Neural progenitor cell (in vitro differentiated cells): ENCODE data around the gene TTC8. TPM values are rescaled to one million over a fixed set of nuclear protein-coding genes. Genes with fewer than 3 reads are reported as not detected.

Experiments
- DNase-seq: peaks from one replicate; pipeline ENCODE4 v3.0.0-alpha.2; 2016; ENCODE audit warnings: low spot score
- H2AFZ ChIP-seq: fragments of 200-600 bp; sonication (generic); replicated peaks from 2 replicates; pipeline ENCODE4 v1.6.1; 2016; ENCODE audit warnings: antibody characterized with exemption
- H3F3A ChIP-seq: fragments of 200-600 bp; sonication (generic); 2 replicates; pipeline ENCODE4 v1.6.1; 2016; ENCODE audit warnings: antibody characterized with exemption, low read depth
- H3K27ac ChIP-seq: fragments of 200-600 bp; sonication (generic); 2 replicates; pipeline ENCODE4 v1.5.1; 2016; ENCODE audit warnings: mild to moderate bottlenecking
- H3K27me3 ChIP-seq: fragments of 200-600 bp; sonication (generic); 2 replicates; pipeline ENCODE4 v1.6.1; 2016; ENCODE audit warnings: mild to moderate bottlenecking, moderate library complexity
- H3K36me3 ChIP-seq: fragments of 200-600 bp; sonication (generic); 2 replicates; pipeline ENCODE4 v1.5.1; 2016
- H3K4me1 ChIP-seq: fragments of 200-600 bp; sonication (generic); 2 replicates; pipeline ENCODE4 v1.6.1; 2016; ENCODE audit warnings: mixed run types
- H3K4me2 ChIP-seq: fragments of 200-600 bp; sonication (generic); 2 replicates; pipeline ENCODE4 v1.6.1; 2016
- H3K4me3 ChIP-seq: fragments of 200-600 bp; sonication (generic); 2 replicates; pipeline ENCODE4 v1.5.1; 2016
- H3K79me2 ChIP-seq: fragments of 200-600 bp; sonication (generic); 2 replicates; pipeline ENCODE4 v1.6.1; 2016; ENCODE audit warnings: low read depth
- H3K9ac ChIP-seq: fragments of 200-600 bp; sonication (generic); 2 replicates; pipeline ENCODE4 v1.6.1; 2016
- H3K9me3 ChIP-seq: fragments of 200-600 bp; sonication (generic); 2 replicates; pipeline ENCODE4 v1.5.1; 2016; ENCODE audit warnings: low read depth
- H4K20me1 ChIP-seq: fragments of 200-600 bp; sonication (generic); 2 replicates; pipeline ENCODE4 v1.6.1; 2016; ENCODE audit warnings: low read depth
- H3K27ac Mint-ChIP-seq: 3 replicates; pipeline ENCODE4 v1.8.0; 2021; ENCODE audit warnings: mixed read lengths
- H3K27me3 Mint-ChIP-seq: 2 replicates; pipeline ENCODE4 v1.8.0; 2022; ENCODE audit warnings: low read depth, mild to moderate bottlenecking, inconsistent platforms, moderate library complexity, mixed read lengths; ENCODE audit not compliant: insufficient read depth
- H3K36me3 Mint-ChIP-seq: 3 replicates; pipeline ENCODE4 v1.8.0; 2021; ENCODE audit warnings: mixed read lengths
- H3K4me1 Mint-ChIP-seq: 3 replicates; pipeline ENCODE4 v1.8.0; 2021; ENCODE audit warnings: mixed read lengths
- H3K4me3 Mint-ChIP-seq: 3 replicates; pipeline ENCODE4 v1.8.0; 2021; ENCODE audit warnings: mild to moderate bottlenecking, moderate library complexity, mixed read lengths
- H3K9me3 Mint-ChIP-seq: 3 replicates; pipeline ENCODE4 v1.8.0; 2020; ENCODE audit warnings: mixed read lengths
- EZH2 ChIP-seq: fragments of 200-600 bp; sonication (generic); IDR thresholded peaks from 2 replicates; pipeline ENCODE4 v1.6.1; 2017; ENCODE audit warnings: antibody characterized with exemption, mild to moderate bottlenecking, moderate library complexity
- EZH2phosphoT487 ChIP-seq: fragments of 200-600 bp; sonication (generic); IDR thresholded peaks from 2 replicates; pipeline ENCODE4 v1.6.1; 2017; ENCODE audit warnings: antibody characterized with exemption
- total RNA-seq: library from RNA; depleted of rRNA; stranded (reverse); fragments of >200 nt; gene quantifications from 2 replicates; pipeline ENCODE4 v1.2.3, GENCODE V29; 2015; ENCODE audit warnings: low replicate concordance
- TF ChIP-seq, protein P1 (sequence below): fragments of 200-600 bp; sonication (generic); IDR thresholded peaks from 2 replicates; pipeline ENCODE4 v1.5.1; 2017; ENCODE audit warnings: antibody characterized with exemption, mild to moderate bottlenecking

Gene TTC8
- 22.6 and 35.0 TPM in 2 replicates for total RNA-seq

DNA sequence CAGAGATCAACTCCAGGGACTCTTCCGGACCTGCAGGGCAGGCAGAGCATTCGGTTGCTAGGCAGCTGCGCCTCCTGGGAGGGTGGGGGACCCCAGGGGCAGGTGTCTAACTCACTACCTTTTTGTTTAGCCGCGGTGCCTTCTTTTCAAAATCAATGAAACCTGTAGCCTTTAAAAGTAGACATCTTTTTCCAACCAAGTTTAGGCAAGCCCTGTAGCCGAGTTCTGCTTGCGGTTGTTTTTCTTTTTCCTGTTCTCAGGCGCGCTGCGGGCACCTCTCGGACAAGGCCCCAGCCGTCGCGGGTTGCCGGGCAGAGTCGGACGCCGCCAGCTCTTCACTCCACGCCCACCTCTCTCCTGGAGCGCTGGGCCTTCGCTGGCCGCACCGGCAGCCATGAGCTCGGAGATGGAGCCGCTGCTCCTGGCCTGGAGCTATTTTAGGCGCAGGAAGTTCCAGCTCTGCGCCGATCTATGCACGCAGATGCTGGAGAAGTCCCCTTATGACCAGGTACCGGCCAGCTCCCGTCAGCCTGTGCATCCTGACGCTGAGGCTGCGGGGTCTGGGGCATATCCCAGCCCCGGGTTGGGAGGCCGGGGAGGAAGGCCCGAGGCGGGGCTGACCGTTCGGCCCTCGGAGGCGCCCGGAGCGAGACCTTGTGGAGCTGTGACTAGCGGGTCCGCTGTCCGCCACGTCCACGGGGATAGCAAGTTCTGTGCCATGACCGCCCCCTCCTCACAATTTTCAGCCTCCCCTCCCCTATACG lies at the start of gene TTC8:
Gene TTC8 (plus strand): TSS at position 338 of the 764 bp plus-strand sequence. CDS start 57 bp downstream, at position 395.
- H3K27me3 Mint-ChIP-seq = no peaks in the 10 kb centered on the region
- Histone ChIP-seq H3F3A (peaks cover 4% of the 10 kb centered on the region), H3K4me1 (peaks cover 12% of the 10 kb centered on the region), H3K27ac (peak within 1 kb of the TSS; percentile 94), H2AFZ (peak within 1 kb of the TSS; percentile 99), H3K4me2 (peak within 1 kb of the TSS; percentile 90), H3K9ac (peak within 1 kb of the TSS; percentile 74), H3K36me3 (no peaks in the 10 kb centered on the region), H4K20me1 (no peaks in the 10 kb centered on the region), H3K27me3 (peaks cover 9% of the 10 kb centered on the region), H3K9me3 (no peaks in the 10 kb centered on the region), H3K79me2 (peaks cover 8% of the 10 kb centered on the region), H3K4me3 (peak within 1 kb of the TSS; percentile 71)
- peak within 1 kb of the TSS; percentile 99 for H3K27ac Mint-ChIP-seq
- H3K4me3 Mint-ChIP-seq = peak within 1 kb of the TSS; percentile 92
- H3K4me1 Mint-ChIP-seq = peaks cover 20% of the 10 kb centered on the region
- H3K9me3 Mint-ChIP-seq = no peaks in the 10 kb centered on the region
- H3K36me3 Mint-ChIP-seq = no peaks in the 10 kb centered on the region
- TF ChIP-seq EZH2 (no peak), EZH2phosphoT487 (no peak)
- TF ChIP-seq, protein P1, sequence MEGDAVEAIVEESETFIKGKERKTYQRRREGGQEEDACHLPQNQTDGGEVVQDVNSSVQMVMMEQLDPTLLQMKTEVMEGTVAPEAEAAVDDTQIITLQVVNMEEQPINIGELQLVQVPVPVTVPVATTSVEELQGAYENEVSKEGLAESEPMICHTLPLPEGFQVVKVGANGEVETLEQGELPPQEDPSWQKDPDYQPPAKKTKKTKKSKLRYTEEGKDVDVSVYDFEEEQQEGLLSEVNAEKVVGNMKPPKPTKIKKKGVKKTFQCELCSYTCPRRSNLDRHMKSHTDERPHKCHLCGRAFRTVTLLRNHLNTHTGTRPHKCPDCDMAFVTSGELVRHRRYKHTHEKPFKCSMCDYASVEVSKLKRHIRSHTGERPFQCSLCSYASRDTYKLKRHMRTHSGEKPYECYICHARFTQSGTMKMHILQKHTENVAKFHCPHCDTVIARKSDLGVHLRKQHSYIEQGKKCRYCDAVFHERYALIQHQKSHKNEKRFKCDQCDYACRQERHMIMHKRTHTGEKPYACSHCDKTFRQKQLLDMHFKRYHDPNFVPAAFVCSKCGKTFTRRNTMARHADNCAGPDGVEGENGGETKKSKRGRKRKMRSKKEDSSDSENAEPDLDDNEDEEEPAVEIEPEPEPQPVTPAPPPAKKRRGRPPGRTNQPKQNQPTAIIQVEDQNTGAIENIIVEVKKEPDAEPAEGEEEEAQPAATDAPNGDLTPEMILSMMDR = no peak
- peak; percentile 95 for DNase-seq

DNA sequence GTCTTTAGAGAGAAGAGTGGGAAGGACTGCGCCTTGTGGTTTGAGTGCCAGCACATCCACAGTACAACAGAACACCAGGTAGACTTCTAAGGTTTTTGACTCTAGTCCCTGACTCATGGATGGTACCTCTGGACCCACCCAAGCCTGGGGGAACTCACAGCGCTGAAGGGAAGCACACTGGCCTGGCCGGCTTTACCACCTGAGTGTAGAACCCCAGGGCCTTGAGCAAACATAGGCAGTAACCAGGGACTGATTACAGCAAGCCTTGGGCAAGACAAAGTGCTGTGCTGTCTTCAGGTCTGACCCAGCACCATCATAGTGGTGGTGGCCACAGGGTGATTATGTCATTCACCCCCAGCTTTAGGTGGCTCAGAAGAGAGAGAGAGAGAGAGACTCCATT lies 48.9 kb upstream of the TTC8 start:
- no peak overlapping the region for H3K27ac ChIP-seq
- H3K27me3 ChIP-seq = no peaks in the 10 kb centered on the region
- Mint-ChIP-seq H3K4me3 (no peak overlapping the region), H3K36me3 (no peaks in the 10 kb centered on the region), H3K4me1 (no peaks in the 10 kb centered on the region), H3K27me3 (peaks cover 3% of the 10 kb centered on the region), H3K27ac (no peak overlapping the region), H3K9me3 (no peaks in the 10 kb centered on the region)
- H3K4me1 ChIP-seq = no peaks in the 10 kb centered on the region
- H2AFZ ChIP-seq = no peak overlapping the region
- DNase-seq = no peak
- no peaks in the 10 kb centered on the region for H3K9me3 ChIP-seq
- H3K9ac ChIP-seq = no peak overlapping the region
- H3K4me3 ChIP-seq = no peak overlapping the region
- H3K36me3 ChIP-seq = no peaks in the 10 kb centered on the region
- no peaks in the 10 kb centered on the region for H4K20me1 ChIP-seq
- no peaks in the 10 kb centered on the region for H3F3A ChIP-seq
- TF ChIP-seq EZH2 (no peak), EZH2phosphoT487 (no peak)
- TF ChIP-seq, protein P1 = no peak
- H3K4me2 ChIP-seq = no peak overlapping the region
- no peaks in the 10 kb centered on the region for H3K79me2 ChIP-seq

DNA sequence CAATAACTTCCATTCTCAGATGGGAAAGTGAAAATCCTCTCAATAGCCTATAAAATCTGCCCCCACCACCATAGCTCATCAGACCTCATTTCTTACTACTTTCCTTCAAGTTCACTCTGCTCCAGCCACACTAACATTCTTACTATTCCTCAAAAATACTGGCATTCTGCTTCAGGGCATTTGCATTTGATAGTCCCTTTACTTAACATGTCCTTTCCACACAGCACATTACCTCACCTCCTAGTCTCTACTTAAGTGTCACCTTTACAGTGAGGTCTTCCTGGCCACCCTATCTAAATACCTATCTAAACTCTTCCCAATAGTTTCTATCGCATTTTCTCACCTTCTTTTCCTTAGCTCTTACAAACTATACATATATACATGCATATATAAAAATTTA lies 38.5 kb upstream of the TTC8 start:
- DNase-seq = no peak
- no peak for TF ChIP-seq EZH2
- TF ChIP-seq, protein P1 = no peak
- no peak for TF ChIP-seq EZH2phosphoT487
- peaks cover 41% of the 10 kb centered on the region for H3K27me3 ChIP-seq
- no peaks in the 10 kb centered on the region for H3K79me2 ChIP-seq
- no peak overlapping the region for H3K27ac ChIP-seq
- peaks cover 5% of the 10 kb centered on the region for H3K36me3 Mint-ChIP-seq
- H3K9me3 ChIP-seq = peaks cover 8% of the 10 kb centered on the region
- H3K4me3 Mint-ChIP-seq = no peak overlapping the region
- no peak overlapping the region for H3K27ac Mint-ChIP-seq
- no peaks in the 10 kb centered on the region for H3F3A ChIP-seq
- no peaks in the 10 kb centered on the region for H4K20me1 ChIP-seq
- H3K4me2 ChIP-seq = no peak overlapping the region
- H3K4me1 Mint-ChIP-seq = no peaks in the 10 kb centered on the region
- H3K9me3 Mint-ChIP-seq = peaks cover 18% of the 10 kb centered on the region
- H2AFZ ChIP-seq = no peak overlapping the region
- H3K4me3 ChIP-seq = no peak overlapping the region
- peaks cover under 1% of the 10 kb centered on the region for H3K27me3 Mint-ChIP-seq
- no peaks in the 10 kb centered on the region for H3K36me3 ChIP-seq
- H3K9ac ChIP-seq = no peak overlapping the region
- no peaks in the 10 kb centered on the region for H3K4me1 ChIP-seq
